Retinal pigment epithelial cell (primary cell): ENCODE measurements around the gene ZBTB47.

Experiments used
- DNase-seq: peaks from one replicate; pipeline ENCODE4 v3.0.0-alpha.2; 2010; ENCODE audit warnings: low read depth
- H3K4me3 ChIP-seq: 2 replicates; pipeline ENCODE4 v1.5.1; 2011; ENCODE audit warnings: mild to moderate bottlenecking, low read length, control low read depth, moderate library complexity
- TF ChIP-seq, protein P1 (sequence below): conservative IDR thresholded peaks from 2 replicates; pipeline ENCODE4 v1.5.1; 2011; ENCODE audit warnings: low read depth, low read length, control low read depth, inconsistent platforms

The ZBTB47 gene

DNA sequence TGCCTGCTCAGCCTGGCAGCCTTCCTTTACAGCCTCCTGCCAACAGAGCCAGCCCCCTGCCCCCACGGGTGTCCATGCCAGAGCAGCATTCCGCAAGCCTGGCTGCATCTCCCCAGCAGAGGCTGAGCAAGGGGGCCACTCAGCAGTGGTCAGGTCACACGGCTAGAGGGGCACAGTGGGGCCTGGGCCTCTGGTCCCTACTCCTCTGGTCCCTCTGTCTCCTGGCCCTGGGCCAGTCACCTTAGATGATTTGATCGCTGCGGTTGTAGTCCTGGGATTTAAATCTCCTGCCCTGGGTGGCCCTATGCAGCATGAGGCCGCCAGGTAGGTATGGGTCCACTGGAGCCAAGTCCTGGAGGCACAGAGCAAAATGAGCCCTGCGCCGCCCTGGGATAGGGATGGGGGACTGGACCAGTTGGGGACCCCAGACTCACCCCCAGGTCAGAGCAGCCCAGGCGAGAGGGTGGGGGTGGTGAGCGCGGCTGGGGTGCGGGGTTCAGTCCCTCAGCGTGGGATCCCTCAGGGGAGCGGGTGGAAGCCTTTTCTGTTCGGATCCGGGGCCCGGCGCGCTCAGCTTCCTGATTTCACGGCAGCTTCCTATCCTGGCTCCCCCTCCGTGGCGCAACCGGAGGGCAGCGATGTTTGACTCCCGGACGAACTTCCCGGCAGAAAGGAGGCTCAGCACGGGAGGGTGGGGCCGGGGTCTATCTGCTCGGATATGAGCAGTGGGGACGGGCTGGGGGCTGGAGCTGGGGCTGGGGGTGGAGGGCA lies at the start of gene ZBTB47:
Gene ZBTB47, plus strand, starts transcription at position 138 of the 771 bp plus-strand sequence. CDS start 4,659 bp downstream, outside the sequence.
- TF ChIP-seq, protein P1, sequence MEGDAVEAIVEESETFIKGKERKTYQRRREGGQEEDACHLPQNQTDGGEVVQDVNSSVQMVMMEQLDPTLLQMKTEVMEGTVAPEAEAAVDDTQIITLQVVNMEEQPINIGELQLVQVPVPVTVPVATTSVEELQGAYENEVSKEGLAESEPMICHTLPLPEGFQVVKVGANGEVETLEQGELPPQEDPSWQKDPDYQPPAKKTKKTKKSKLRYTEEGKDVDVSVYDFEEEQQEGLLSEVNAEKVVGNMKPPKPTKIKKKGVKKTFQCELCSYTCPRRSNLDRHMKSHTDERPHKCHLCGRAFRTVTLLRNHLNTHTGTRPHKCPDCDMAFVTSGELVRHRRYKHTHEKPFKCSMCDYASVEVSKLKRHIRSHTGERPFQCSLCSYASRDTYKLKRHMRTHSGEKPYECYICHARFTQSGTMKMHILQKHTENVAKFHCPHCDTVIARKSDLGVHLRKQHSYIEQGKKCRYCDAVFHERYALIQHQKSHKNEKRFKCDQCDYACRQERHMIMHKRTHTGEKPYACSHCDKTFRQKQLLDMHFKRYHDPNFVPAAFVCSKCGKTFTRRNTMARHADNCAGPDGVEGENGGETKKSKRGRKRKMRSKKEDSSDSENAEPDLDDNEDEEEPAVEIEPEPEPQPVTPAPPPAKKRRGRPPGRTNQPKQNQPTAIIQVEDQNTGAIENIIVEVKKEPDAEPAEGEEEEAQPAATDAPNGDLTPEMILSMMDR = no peak
- DNase-seq = no peak
- peak within 1 kb of the TSS; percentile 73 for H3K4me3 ChIP-seq

DNA sequence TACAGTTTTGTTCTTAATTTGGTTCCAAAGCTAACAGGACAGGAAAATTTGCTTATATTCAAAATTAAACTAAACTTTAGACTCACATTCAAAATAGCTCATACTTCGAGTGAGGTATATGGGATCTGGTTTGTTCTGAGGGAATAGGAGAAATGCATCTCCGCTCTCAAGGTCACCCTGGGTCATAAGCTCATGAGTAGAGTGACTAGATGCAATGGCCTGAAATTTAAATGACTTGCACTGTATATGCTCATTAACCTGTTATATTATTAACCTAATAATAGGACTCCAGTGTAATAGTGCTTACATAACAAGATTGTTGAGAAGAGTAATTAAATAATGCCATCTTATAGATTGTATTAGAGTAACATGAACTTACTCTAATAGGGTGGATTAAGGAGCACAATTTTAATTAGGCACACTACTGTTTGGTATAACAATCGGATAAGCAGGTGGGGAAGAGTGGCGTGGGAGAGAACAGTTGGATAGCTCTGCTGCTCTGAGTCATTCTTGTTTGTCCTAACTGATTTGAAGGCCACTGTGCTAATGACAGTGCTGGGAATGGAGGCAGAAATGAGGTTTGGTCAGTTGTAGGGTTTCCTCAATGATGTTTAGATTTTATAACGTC lies 47.8 kb upstream of the ZBTB47 start:
- no peak overlapping the region for H3K4me3 ChIP-seq
- TF ChIP-seq, protein P1 = no peak
- DNase-seq = no peak

DNA sequence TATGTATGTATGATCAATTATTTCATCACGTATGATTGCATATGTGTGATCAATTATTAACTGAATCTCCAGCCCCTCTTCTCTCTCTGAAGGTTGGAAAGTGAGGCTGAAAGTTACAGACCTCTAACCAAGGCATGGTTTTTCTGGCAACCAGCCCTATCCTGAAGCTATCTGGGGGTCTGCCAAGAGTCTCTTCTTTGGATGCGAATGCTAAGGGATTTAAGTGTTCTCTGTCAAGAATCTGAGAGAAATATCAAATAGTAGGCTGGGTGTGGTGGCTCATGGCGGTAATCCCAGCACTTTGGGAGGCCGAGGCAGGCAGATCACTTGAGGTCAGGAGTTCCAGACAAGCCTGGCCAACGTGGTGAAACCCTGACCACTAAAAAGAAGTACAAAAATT lies 44.9 kb upstream of the ZBTB47 start:
- H3K4me3 ChIP-seq = no peak overlapping the region
- DNase-seq = no peak
- TF ChIP-seq, protein P1 = no peak

DNA sequence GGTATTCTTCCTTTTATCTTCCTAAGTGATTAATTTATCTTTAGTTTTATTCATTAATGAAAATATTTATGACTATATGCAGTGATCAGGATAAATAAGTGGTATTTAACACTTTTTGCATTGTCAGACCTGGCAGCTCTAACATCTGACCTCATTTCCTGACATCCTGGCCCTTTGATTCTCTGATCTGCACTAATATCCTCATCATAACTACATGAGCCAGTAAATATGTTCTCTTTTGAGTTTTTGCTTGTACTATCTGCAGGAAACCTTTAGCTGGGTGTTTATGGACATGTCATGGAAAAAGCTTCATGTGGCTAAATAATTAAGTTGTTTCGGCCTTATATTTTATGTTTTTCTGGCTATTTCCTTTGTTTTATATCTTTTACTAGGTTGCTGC lies 42.5 kb upstream of the ZBTB47 start:
- TF ChIP-seq, protein P1 = no peak
- no peak for DNase-seq

DNA sequence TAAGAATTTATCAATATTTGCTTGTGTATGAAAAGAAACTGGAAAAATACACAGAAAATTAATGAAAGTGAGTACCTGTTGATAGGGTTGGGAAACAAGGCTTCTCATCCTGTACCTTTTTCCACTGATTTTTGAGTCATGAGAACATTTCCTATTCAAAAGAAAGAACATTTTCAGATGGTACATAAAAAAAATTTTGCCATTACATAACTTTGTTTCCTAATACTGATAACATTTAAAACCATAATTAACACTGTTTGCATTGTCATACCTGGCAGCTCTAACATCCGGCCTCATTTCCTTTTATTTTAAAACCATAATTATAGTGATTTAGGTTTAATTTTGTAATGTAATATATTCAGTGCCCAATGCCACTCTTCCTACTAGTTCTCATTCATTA lies 41.3 kb upstream of the ZBTB47 start:
- H3K4me3 ChIP-seq = no peak overlapping the region
- no peak for DNase-seq
- TF ChIP-seq, protein P1 = no peak

More for the DNA sequence above, 42.5 kb upstream of the ZBTB47 start:
- no peak overlapping the region for H3K4me3 ChIP-seq

DNA sequence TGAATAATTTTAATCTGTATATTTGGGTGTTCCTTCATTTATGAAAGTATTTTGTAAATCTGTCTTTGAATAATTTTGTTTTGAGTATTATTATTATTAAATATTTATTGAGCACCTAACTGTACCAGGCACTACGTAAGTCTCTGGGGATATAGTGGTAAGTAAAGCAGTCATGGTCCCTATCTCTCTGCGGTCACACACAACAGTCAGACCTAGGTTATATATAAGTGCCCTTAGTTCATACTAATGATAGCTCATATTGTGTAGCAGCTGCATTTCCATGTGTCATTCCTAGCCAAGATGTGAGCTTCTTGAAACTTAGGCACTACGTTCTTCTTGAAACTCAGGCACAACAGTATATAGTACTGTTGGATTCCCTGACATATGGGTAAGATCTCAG lies 40.6 kb upstream of the ZBTB47 start:
- no peak for DNase-seq
- TF ChIP-seq, protein P1 = no peak
- no peak overlapping the region for H3K4me3 ChIP-seq

DNA sequence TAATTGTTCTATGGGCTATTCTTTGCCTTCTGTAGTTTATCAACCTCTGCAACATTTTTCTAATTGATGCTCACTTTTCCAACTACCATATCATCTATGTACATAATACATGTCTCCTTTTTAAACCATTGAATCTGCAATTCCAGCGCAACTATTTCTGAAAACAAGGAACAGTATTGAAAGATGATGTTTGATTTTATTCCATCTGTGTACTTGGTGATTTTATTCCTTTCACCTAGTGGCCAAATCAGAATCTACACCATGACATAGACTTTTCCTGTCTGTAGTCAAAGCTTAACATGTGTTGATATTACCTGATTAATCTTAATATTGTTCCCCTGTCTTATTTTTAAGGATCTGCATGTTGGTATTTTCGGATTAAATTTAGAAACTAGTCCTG lies 40.0 kb upstream of the ZBTB47 start:
- DNase-seq = no peak
- TF ChIP-seq, protein P1 = peak; percentile 58
- no peak overlapping the region for H3K4me3 ChIP-seq
